Fibroblast of peridontal ligament (primary cell): Measurements from ENCODE around the gene MARVELD3.
"Not testable (repeated sequence)": the region's sequence is repeated elsewhere in the genome, so short reads cannot be mapped to it uniquely, and the experiment has no call there.

Experiments
- DNase-seq: peaks from one replicate; pipeline ENCODE4 v3.0.0-alpha.2; 2010; ENCODE audit errors: extremely low read depth

Gene MARVELD3

GRCh38 chr16:71671165-71671564, 45.2 kb downstream of the MARVELD3 start:
- DNase-seq, result no peak

- DNase-seq, result no peak
Observed at GRCh38 chr16:71672125-71672524, 46.1 kb downstream of the MARVELD3 start.

- no peak for DNase-seq
Observed at GRCh38 chr16:71672803-71673581, 47.0 kb downstream of the MARVELD3 start.

GRCh38 chr16:71673582-71673973, 47.6 kb downstream of the MARVELD3 start:
- DNase-seq, result no peak

- no peak for DNase-seq
Observed at GRCh38 chr16:71674229-71674628, 48.2 kb downstream of the MARVELD3 start.

GRCh38 chr16:71675380-71675779, 49.4 kb downstream of the MARVELD3 start:
- peak; percentile 67 for DNase-seq

GRCh38 chr16:71676236-71676635, 50.3 kb downstream of the MARVELD3 start:
- DNase-seq, result no peak

GRCh38 chr16:71681360-71681759, 55.4 kb downstream of the MARVELD3 start:
- DNase-seq, result no peak

- not testable (repeated sequence) for DNase-seq
Observed at GRCh38 chr16:71684280-71684679, 58.3 kb downstream of the MARVELD3 start.
